Right cardiac atrium (tissue), 5 donors: ENCODE data around the gene TACC2. TPM values are rescaled to one million over a fixed set of nuclear protein-coding genes. Genes with fewer than 3 reads are reported as not detected.

ENCODE experiments used
- ATAC-seq, 2 donors: fragments of 200-7000 bp; cut with Tn5 transposase; one replicate each; pipeline versions ENCODE4 v1.8.0 to v1.9.1; 2020; ENCODE audit warnings: moderate library complexity in 2 of 2, mild to moderate bottlenecking in 1 of 2
- DNase-seq, 3 donors: peaks; one replicate each; pipeline ENCODE4 v3.0.0-alpha.2; 2020
- H3K27ac ChIP-seq: one replicate; pipeline ENCODE4 v1.5.1; 2013; ENCODE audit warnings: mild to moderate bottlenecking, low read length, control low read depth, moderate library complexity
- H3K27me3 ChIP-seq: one replicate; pipeline ENCODE4 v1.6.1; 2013; ENCODE audit not compliant: control insufficient read depth, insufficient read depth
- H3K4me1 ChIP-seq: one replicate; pipeline ENCODE4 v1.6.1; 2013; ENCODE audit warnings: low read length; ENCODE audit not compliant: control insufficient read depth, insufficient read depth
- H3K4me3 ChIP-seq: one replicate; pipeline ENCODE4 v1.5.1; 2013; ENCODE audit warnings: low read length, control low read depth
- H3K9me3 ChIP-seq: one replicate; pipeline ENCODE4 v1.6.1; 2013; ENCODE audit warnings: low read length; ENCODE audit not compliant: control insufficient read depth
- WGBS: extraction: QIAGEN DNeasy Blood & Tissue Kit; methylation state at CpG from one replicate; pipeline ENCODE4 v1.1.7; 2013; 5-methylcytosine and 5-hydroxymethylcytosine counted together
- intact Hi-C, 4 donors: fragments of 100-400 bp; cut with DNase I; formaldehyde crosslinking; loops; one replicate each; pipeline versions ENCODE4 v1.11.0 to v1.14.0; 2022 to 2023
- long read RNA-seq, 4 donors: library from polyadenylated mRNA; unstranded; transcript quantifications; one replicate each; pipeline ENCODE4 v2.0.0, GENCODE V29; 2020 to 2021
- polyA plus RNA-seq: library from polyadenylated mRNA; stranded (reverse); fragments of 200-250 nt; gene quantifications from one replicate; pipeline ENCODE4 v1.2.3, GENCODE V29; 2013
- total RNA-seq, 4 donors: library from RNA; stranded (reverse); fragmentation: NEBNext Ultra II Directional; extraction: Animal tissue kit (Norgen Biotek cat#: 25700); gene quantifications; one replicate each; pipeline ENCODE4 v1.2.1, GENCODE V29; 2021
- donor health status: healthy with polysubstance abuse.
- donor health status: DM: no; HTN: yes; CAD: no.
- donor health status: DM: no; HTN: no; CAD: no.
- donor health status: DM: no; HTN: yes; CAD: no; lungs with severe emphysema.
- donor health status: DM: yes; HTN: yes; CAD: no.

Gene TACC2
- total RNA-seq (100 to 1,000 TPM; 274 to 370 (median 307) TPM), polyA plus RNA-seq (234 TPM)
- long read RNA-seq, donor 1, partial matches to known transcripts: 179 of 232 reads
- long read RNA-seq, donor 1, other reads (novel, unspliced or antisense): 50 of 232 reads
- long read RNA-seq, donor 2, partial matches to known transcripts: 22 of 37 reads
- long read RNA-seq, donor 2, other reads (novel, unspliced or antisense): 13 of 37 reads
- long read RNA-seq, donor 3, transcript TACC2-205 (13 exons, 3,281 nt): major isoform, 8 of 242 reads
- long read RNA-seq, donor 3, partial matches to known transcripts: 193 of 242 reads
- long read RNA-seq, donor 3, other reads (novel, unspliced or antisense): 39 of 242 reads
- long read RNA-seq, donor 4, partial matches to known transcripts: 60 of 81 reads
- long read RNA-seq, donor 4, other reads (novel, unspliced or antisense): 17 of 81 reads

GRCh38 chr10:121988361-121989324 lies at the start of gene TACC2:
Gene TACC2 (plus strand): TSS chr10:121989163. CDS start chr10:122021982, 32,819 bp downstream.
- intact Hi-C loops: no loop called here
- Histone ChIP-seq H3K27me3 (no peaks in the 10 kb centered on the region), H3K4me3 (no peak within 1 kb of the TSS), H3K27ac (no peak within 1 kb of the TSS), H3K9me3 (peaks cover 4% of the 10 kb centered on the region), H3K4me1 (no peaks in the 10 kb centered on the region)
- ATAC-seq (peak in 1 of 2 donors; percentile 34), DNase-seq (no peak)
- 85% methylated on average over 15 of the region's 15 CpGs for WGBS

- intact Hi-C loops: no loop called here
- no peaks in the 10 kb centered on the region for H3K9me3 ChIP-seq
- DNase-seq (no peak), ATAC-seq (no peak)
- H3K27ac ChIP-seq: no peak overlapping the region
- no peak overlapping the region for H3K4me3 ChIP-seq
- H3K4me1 ChIP-seq: peaks cover 3% of the 10 kb centered on the region
- no peaks in the 10 kb centered on the region for H3K27me3 ChIP-seq
- WGBS: 70% methylated on average over 3 of the region's 3 CpGs
These were observed 47.4 kb upstream of the TACC2 start for GRCh38 chr10:121941532-121941931.

- no peak for DNase-seq
- intact Hi-C loops: no loop called here
- ATAC-seq: peak; percentile 88 to 95
- Histone ChIP-seq H3K9me3 (no peaks in the 10 kb centered on the region), H3K27me3 (no peaks in the 10 kb centered on the region), H3K4me1 (peaks cover 3% of the 10 kb centered on the region), H3K4me3 (no peak overlapping the region), H3K27ac (no peak overlapping the region)
- WGBS: 81% methylated on average over 2 of the region's 2 CpGs
These were observed 46.1 kb upstream of the TACC2 start for GRCh38 chr10:121942749-121943416.

GRCh38 chr10:121947343-121948330 lies 41.3 kb upstream of the TACC2 start:
- Histone ChIP-seq H3K27ac (no peak overlapping the region), H3K27me3 (no peaks in the 10 kb centered on the region), H3K4me1 (peaks cover 3% of the 10 kb centered on the region), H3K4me3 (no peak overlapping the region), H3K9me3 (no peaks in the 10 kb centered on the region)
- WGBS: 81% methylated on average over 7 of the region's 7 CpGs
- DNase-seq (no peak), ATAC-seq (no peak)
- intact Hi-C loops: no loop called here

GRCh38 chr10:121949049-121949448 lies 39.9 kb upstream of the TACC2 start:
- ATAC-seq (no peak), DNase-seq (no peak)
- no peak overlapping the region for H3K27ac ChIP-seq
- no peak overlapping the region for H3K4me3 ChIP-seq
- 36% methylated on average over 2 of the region's 2 CpGs for WGBS
- H3K4me1 ChIP-seq: no peaks in the 10 kb centered on the region
- no peaks in the 10 kb centered on the region for H3K27me3 ChIP-seq
- H3K9me3 ChIP-seq: no peaks in the 10 kb centered on the region
- intact Hi-C loops: no loop called here

- intact Hi-C loops: no loop called here
- 87% methylated on average over 3 of the region's 3 CpGs for WGBS
- Histone ChIP-seq H3K4me3 (no peak overlapping the region), H3K27me3 (no peaks in the 10 kb centered on the region), H3K9me3 (no peaks in the 10 kb centered on the region), H3K4me1 (no peaks in the 10 kb centered on the region), H3K27ac (no peak overlapping the region)
- ATAC-seq: no peak
- DNase-seq: no peak
These were observed 39.5 kb upstream of the TACC2 start for GRCh38 chr10:121949451-121949850.

- H3K27ac ChIP-seq: no peak overlapping the region
- 87% methylated on average over 5 of the region's 5 CpGs for WGBS
- no peaks in the 10 kb centered on the region for H3K4me1 ChIP-seq
- intact Hi-C loops: no loop called here
- no peak overlapping the region for H3K4me3 ChIP-seq
- H3K9me3 ChIP-seq: no peaks in the 10 kb centered on the region
- ATAC-seq (no peak), DNase-seq (no peak)
- H3K27me3 ChIP-seq: no peaks in the 10 kb centered on the region
These were observed 36.7 kb upstream of the TACC2 start for GRCh38 chr10:121952226-121952625.

- intact Hi-C loops: no loop called here
- H3K27ac ChIP-seq: no peak overlapping the region
- H3K27me3 ChIP-seq: no peaks in the 10 kb centered on the region
- no peak for ATAC-seq
- 83% methylated on average over 7 of the region's 7 CpGs for WGBS
- H3K9me3 ChIP-seq: no peaks in the 10 kb centered on the region
- no peaks in the 10 kb centered on the region for H3K4me1 ChIP-seq
- H3K4me3 ChIP-seq: no peak overlapping the region
- DNase-seq: no peak
These were observed 32.6 kb upstream of the TACC2 start for GRCh38 chr10:121956111-121957061.

GRCh38 chr10:121959671-121960070 lies 29.3 kb upstream of the TACC2 start:
- 94% methylated on average over 3 of the region's 3 CpGs for WGBS
- intact Hi-C loops: no loop called here
- no peak for ATAC-seq

More at GRCh38 chr10:121959671-121960070, 29.3 kb upstream of the TACC2 start:
- Histone ChIP-seq H3K9me3 (no peaks in the 10 kb centered on the region), H3K4me1 (no peaks in the 10 kb centered on the region), H3K4me3 (no peak overlapping the region), H3K27ac (no peak overlapping the region), H3K27me3 (no peaks in the 10 kb centered on the region)
- no peak for DNase-seq
